ENCODE measurements around the gene KCNMA1. TPM values are rescaled to one million over a fixed set of nuclear protein-coding genes. Genes with fewer than 3 reads are reported as not detected.

KCNMA1 gene
- total and polyA plus RNA-seq, 8 donors: 0.92 to 155 (median 54.3) TPM

DNA sequence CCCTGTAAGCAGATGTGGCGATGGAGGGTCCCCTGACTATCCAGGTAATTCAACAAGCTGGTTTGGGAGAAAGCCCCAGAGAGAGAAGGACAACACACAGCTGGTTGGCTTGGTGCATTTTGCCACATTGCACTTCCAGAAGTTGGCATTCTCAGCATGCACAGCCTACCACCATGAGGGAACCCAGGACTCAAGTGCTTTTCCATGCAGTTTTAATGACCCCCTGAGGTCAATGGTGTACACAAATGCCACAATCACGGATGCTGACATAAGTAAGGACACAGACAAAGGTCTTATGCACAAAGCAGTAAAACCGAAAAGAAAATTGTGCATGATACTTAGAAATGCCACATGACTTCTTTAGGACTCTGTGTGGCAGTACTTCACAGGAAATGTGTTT lies 645.1 kb downstream of the KCNMA1 start:
- intact Hi-C loops (cut with DNase I; ENCODE audit: low total_unique reads): no loop called here
- Histone ChIP-seq H3K4me3 (no peak overlapping the region), H3K9me3 (no peaks in the 10 kb centered on the region), H3K27me3 (no peaks in the 10 kb centered on the region), H3K36me3 (no peaks in the 10 kb centered on the region), H3K27ac (no peak overlapping the region), H3K4me1 (peaks cover 0 to 16% (median 0%) of the 10 kb centered on the region in 4 donors)
- no peak for DNase-seq
- 62 to 86% (median 80%) methylated on average over 3 of the region's 3 CpGs for WGBS, 5 donors
- TF ChIP-seq POLR2A (IDR thresholded peaks at IDR 0.05): no peak

DNA sequence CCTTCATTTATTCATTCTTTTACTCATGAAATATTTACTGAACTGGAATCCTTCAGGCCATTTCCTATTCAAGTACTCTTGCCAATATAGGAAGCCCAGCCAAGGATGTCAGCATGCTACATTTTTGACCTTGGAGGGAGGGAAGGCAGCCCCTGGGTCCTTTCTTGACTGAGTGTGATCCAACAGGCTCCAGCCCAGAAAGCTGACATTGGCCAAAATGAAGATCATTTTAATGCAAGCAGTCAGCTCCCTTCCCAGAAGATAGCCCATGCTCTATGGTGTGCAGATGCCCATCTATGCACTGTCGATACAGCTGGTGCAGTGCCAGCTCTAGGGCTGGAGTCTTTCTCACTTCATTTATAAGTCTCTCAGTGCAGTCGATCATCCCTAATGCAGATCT lies 646.0 kb downstream of the KCNMA1 start:
- H3K36me3 ChIP-seq: no peaks in the 10 kb centered on the region
- intact Hi-C loops (cut with DNase I; ENCODE audit: low total_unique reads): no loop called here
- 39 to 80% (median 54%) methylated on average over 2 of the region's 2 CpGs for whole genome bisulfite sequencing, 5 donors
- no peak overlapping the region for H3K27ac ChIP-seq
- no peak overlapping the region for H3K4me3 ChIP-seq
- H3K4me1 ChIP-seq: peaks cover 0 to 16% (median 0%) of the 10 kb centered on the region in 4 donors
- peak in 1 of 2 donors; percentile 73 for DNase-seq
- no peaks in the 10 kb centered on the region for H3K27me3 ChIP-seq
- TF ChIP-seq, protein P1, sequence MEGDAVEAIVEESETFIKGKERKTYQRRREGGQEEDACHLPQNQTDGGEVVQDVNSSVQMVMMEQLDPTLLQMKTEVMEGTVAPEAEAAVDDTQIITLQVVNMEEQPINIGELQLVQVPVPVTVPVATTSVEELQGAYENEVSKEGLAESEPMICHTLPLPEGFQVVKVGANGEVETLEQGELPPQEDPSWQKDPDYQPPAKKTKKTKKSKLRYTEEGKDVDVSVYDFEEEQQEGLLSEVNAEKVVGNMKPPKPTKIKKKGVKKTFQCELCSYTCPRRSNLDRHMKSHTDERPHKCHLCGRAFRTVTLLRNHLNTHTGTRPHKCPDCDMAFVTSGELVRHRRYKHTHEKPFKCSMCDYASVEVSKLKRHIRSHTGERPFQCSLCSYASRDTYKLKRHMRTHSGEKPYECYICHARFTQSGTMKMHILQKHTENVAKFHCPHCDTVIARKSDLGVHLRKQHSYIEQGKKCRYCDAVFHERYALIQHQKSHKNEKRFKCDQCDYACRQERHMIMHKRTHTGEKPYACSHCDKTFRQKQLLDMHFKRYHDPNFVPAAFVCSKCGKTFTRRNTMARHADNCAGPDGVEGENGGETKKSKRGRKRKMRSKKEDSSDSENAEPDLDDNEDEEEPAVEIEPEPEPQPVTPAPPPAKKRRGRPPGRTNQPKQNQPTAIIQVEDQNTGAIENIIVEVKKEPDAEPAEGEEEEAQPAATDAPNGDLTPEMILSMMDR (IDR thresholded peaks at IDR 0.05): no peak
- TF ChIP-seq POLR2AphosphoS5 (IDR thresholded peaks at IDR 0.05): no peak
- TF ChIP-seq POLR2A (IDR thresholded peaks at IDR 0.05): no peak
- no peak for TF ChIP-seq EP300 (IDR thresholded peaks at IDR 0.05)
- no peaks in the 10 kb centered on the region for H3K9me3 ChIP-seq

- Histone ChIP-seq H3K9me3 (no peaks in the 10 kb centered on the region), H3K27me3 (no peaks in the 10 kb centered on the region), H3K4me1 (peaks cover 0 to 16% (median 0%) of the 10 kb centered on the region in 4 donors), H3K27ac (no peak overlapping the region), H3K4me3 (no peak overlapping the region), H3K36me3 (no peaks in the 10 kb centered on the region)
- peak in 1 of 2 donors; percentile 32 for DNase-seq
- TF ChIP-seq POLR2AphosphoS5 (IDR thresholded peaks at IDR 0.05): no peak
- no peak for TF ChIP-seq EP300 (IDR thresholded peaks at IDR 0.05)
- TF ChIP-seq POLR2A (IDR thresholded peaks at IDR 0.05): no peak
- TF ChIP-seq, protein P1 (IDR thresholded peaks at IDR 0.05): no peak
- WGBS, 5 donors: 81 to 100% (median 95%) methylated on average over 1 of the region's 1 CpG
- intact Hi-C loops (cut with DNase I; ENCODE audit: low total_unique reads): no loop called here
These were observed 647.0 kb downstream of the KCNMA1 start for GRCh38 chr10:76990561-76990960.

DNA sequence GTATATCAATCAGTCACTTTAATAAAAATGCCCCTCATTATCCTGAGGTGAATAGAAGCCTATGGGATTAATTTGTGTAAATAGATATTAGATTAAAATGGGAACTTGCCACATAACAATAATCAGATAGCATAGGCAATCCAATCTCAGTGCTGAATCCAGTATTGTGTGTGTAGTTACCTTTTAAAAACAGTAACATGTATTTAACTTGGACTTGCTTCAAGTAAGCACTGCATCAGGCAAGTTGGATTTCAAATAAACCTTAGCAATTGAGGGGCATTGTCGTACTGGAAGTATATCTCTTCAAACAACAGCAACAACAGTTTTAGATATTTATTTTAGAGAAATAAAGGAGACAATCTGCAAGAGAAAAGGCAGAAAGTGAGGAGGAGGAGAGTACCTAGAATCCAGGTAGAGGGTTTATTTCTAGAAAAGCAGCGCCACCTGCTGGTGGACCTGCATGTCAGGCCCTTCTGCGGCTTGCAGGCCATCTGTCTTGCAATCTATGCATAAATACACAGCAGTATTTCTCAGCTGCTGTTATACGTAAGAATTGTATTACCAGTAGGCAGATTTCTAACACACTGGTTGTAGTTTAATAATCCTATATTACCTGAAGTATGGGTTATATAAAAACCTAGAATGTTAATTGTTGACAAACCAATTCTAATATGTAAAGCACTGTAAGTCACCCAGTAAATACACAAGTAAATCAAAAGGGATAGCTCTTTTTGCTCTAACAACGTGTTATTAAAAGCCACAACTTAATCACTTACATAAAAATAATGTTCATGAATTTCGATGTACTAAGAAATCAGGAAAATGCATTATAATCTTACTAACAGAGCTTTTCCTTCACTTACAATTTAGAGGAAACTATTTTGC lies 652.8 kb downstream of the KCNMA1 start:
- Histone ChIP-seq H3K4me3 (no peak overlapping the region), H3K9me3 (no peaks in the 10 kb centered on the region), H3K27me3 (no peaks in the 10 kb centered on the region), H3K4me1 (peaks cover 0 to 18% (median 7%) of the 10 kb centered on the region in 4 donors), H3K36me3 (no peaks in the 10 kb centered on the region), H3K27ac (no peak overlapping the region)
- intact Hi-C loops (cut with DNase I; ENCODE audit: low total_unique reads): no loop called here
- peak; percentile 81 to 92 for DNase-seq
- 9 to 19% (median 13%) methylated on average over 6 of the region's 6 CpGs for WGBS, 5 donors
- TF ChIP-seq POLR2A (IDR thresholded peaks at IDR 0.05): no peak
- no peak for TF ChIP-seq EP300 (IDR thresholded peaks at IDR 0.05)
- TF ChIP-seq, protein P1 (IDR thresholded peaks at IDR 0.05): peak in 5 of 7 experiments; percentile 57 to 89 (median 86)
- no peak for TF ChIP-seq POLR2AphosphoS5 (IDR thresholded peaks at IDR 0.05)

DNA sequence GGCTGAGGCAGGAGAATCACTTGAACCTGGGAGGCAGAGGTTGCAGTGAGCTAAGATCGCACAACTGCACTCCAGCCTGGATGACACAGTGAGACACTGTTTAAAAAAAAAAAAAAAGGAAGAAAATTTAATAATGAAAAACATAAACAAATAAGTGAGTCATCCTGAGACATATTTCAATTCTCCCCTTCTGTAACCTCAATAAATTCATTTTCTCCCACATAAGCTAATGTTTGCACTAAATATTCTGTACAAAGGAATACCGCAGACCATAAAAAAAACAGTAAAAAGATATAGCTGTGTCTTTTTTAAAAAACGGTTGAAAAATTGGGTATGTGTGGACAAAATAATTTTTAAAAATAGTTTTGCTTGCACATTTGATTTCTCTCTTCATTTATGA lies 654.0 kb downstream of the KCNMA1 start:
- WGBS, 5 donors: 84 to 94% (median 87%) methylated on average over 3 of the region's 3 CpGs
- Histone ChIP-seq H3K27me3 (no peaks in the 10 kb centered on the region), H3K27ac (no peak overlapping the region), H3K4me3 (no peak overlapping the region), H3K4me1 (peaks cover 0 to 18% (median 7%) of the 10 kb centered on the region in 4 donors), H3K9me3 (no peaks in the 10 kb centered on the region), H3K36me3 (no peaks in the 10 kb centered on the region)
- intact Hi-C loops (cut with DNase I; ENCODE audit: low total_unique reads): no loop called here
- DNase-seq: no peak
- TF ChIP-seq POLR2A (IDR thresholded peaks at IDR 0.05) (no peak), POLR2AphosphoS5 (IDR thresholded peaks at IDR 0.05) (no peak), EP300 (IDR thresholded peaks at IDR 0.05) (no peak)
- TF ChIP-seq, protein P1 (IDR thresholded peaks at IDR 0.05): no peak
